Endothelial cell of umbilical vein (primary cell): Measurements from ENCODE around the gene KITLG. TPM values are rescaled to one million over a fixed set of nuclear protein-coding genes. Genes with fewer than 3 reads are reported as not detected.

Source experiments
- BruUV-seq: library from RNA; stranded (reverse); fragments of 400-500 nt; replicated peaks from 2 replicates; lab custom pipeline; 2021; lab: Mats Ljungman, UMichigan
- CTCF ChIA-PET: fragments of 300-600, 350-600 bp; sonication (Branson Sonifier 250); formaldehyde crosslinking; loops from one replicate; lab custom pipeline; 2021; ENCODE audit warnings: antibody characterized with exemption, inconsistent platforms; lab: Charles Lee
- POLR2A ChIA-PET: fragments of 300-600, 350-600 bp; sonication (Branson Sonifier 250); formaldehyde crosslinking; loops from one replicate; lab custom pipeline; 2021; ENCODE audit warnings: antibody characterized with exemption, inconsistent platforms; lab: Charles Lee
- DNase-seq: peaks from one replicate; pipeline ENCODE4 v3.0.0-alpha.2; 2011; ENCODE audit warnings: low read depth, low spot score
- FAIRE-seq: peaks from 2 replicates; lab custom pipeline; 2011; peaks lifted over from hg19 to GRCh38; lab: Jason Lieb, UNC
- H2AFZ ChIP-seq: 2 replicates; pipeline ENCODE4 v1.6.0; 2012; ENCODE audit warnings: low read depth, low read length, control low read depth, inconsistent platforms
- H3K27ac ChIP-seq: 2 replicates; pipeline ENCODE4 v1.5.1; 2011; ENCODE audit warnings: low read depth, mild to moderate bottlenecking, control low read depth, low read length, moderate library complexity; ENCODE audit not compliant: insufficient read depth
- H3K27me3 ChIP-seq, 2 experiments: 2 replicates each; pipeline versions ENCODE4 v1.6.0 to v1.6.1; 2011; ENCODE audit warnings: low read length in 2 of 2, mixed read lengths in 1 of 2; ENCODE audit not compliant: control insufficient read depth in 2 of 2, insufficient read depth in 2 of 2
- H3K36me3 ChIP-seq, 2 experiments: 2 replicates in 1 of 2; 3 replicates in 1 of 2; pipeline ENCODE4 v1.5.1; 2011; ENCODE audit warnings: low read length in 2 of 2, mild to moderate bottlenecking in 1 of 2, moderate library complexity in 1 of 2; ENCODE audit not compliant: control insufficient read depth in 2 of 2, insufficient read depth in 2 of 2; ENCODE audit errors: extremely low read depth in 1 of 2
- H3K4me1 ChIP-seq: 3 replicates; pipeline ENCODE4 v1.5.1; 2011; ENCODE audit warnings: mild to moderate bottlenecking, low read length; ENCODE audit not compliant: control insufficient read depth, insufficient read depth; ENCODE audit errors: extremely low read depth
- H3K4me2 ChIP-seq: 2 replicates; pipeline ENCODE4 v1.6.1; 2011; ENCODE audit warnings: low read length, control low read depth, mixed read lengths; ENCODE audit not compliant: insufficient read depth
- H3K4me3 ChIP-seq, 3 experiments: fragments of 200-600 bp in 1 of 3; sonication (generic), shearing (Covaris generic) in 1 of 3; replicated peaks in 1 of 3; 2 replicates each; pipeline ENCODE4 v1.5.1; 2011 to 2016; ENCODE audit warnings: control low read depth in 3 of 3, low read length in 3 of 3, mild to moderate bottlenecking in 2 of 3, inconsistent platforms in 1 of 3, low read depth in 1 of 3, moderate library complexity in 1 of 3; ENCODE audit not compliant: insufficient read depth in 1 of 3
- H3K79me2 ChIP-seq: 2 replicates; pipeline ENCODE4 v1.6.0; 2012; ENCODE audit warnings: low read length, inconsistent platforms; ENCODE audit not compliant: control insufficient read depth, insufficient read depth
- H3K9ac ChIP-seq: replicated peaks from 2 replicates; pipeline ENCODE3; 2011; ENCODE audit warnings: low read length, control low read depth; ENCODE audit not compliant: insufficient read depth; ENCODE audit errors: extremely low read depth
- H3K9me1 ChIP-seq: replicated peaks from 3 replicates; pipeline ENCODE4 v1.6.0; 2011; ENCODE audit warnings: mild to moderate bottlenecking, low read length; ENCODE audit not compliant: control insufficient read depth, insufficient read depth; ENCODE audit errors: extremely low read depth
- H3K9me3 ChIP-seq: replicated peaks from 2 replicates; pipeline ENCODE4 v1.5.1; 2012; ENCODE audit warnings: low read length, inconsistent platforms; ENCODE audit not compliant: control insufficient read depth, insufficient read depth
- H4K20me1 ChIP-seq: replicated peaks from 2 replicates; pipeline ENCODE3; 2011; ENCODE audit warnings: mild to moderate bottlenecking, low read length; ENCODE audit not compliant: control insufficient read depth, insufficient read depth; ENCODE audit errors: extremely low read depth
- CTCF ChIP-seq, 2 donors: IDR thresholded peaks; 1 replicate in 1 of 2; 2 replicates in 1 of 2; pipeline ENCODE4 v1.5.1; 2011; ENCODE audit warnings: low read length in 2 of 2, mild to moderate bottlenecking in 2 of 2, moderate library complexity in 2 of 2, control low read depth in 1 of 2, inconsistent platforms in 1 of 2, low read depth in 1 of 2; ENCODE audit not compliant: insufficient read depth in 1 of 2; ENCODE audit errors: extremely low read depth in 1 of 2
- EZH2 ChIP-seq: IDR thresholded peaks from 2 replicates; pipeline ENCODE4 v1.6.1; 2012; ENCODE audit warnings: borderline replicate concordance, low read depth, mild to moderate bottlenecking, moderate library complexity, low read length, inconsistent platforms; ENCODE audit not compliant: severe bottlenecking
- GATA2 ChIP-seq: IDR thresholded peaks from 2 replicates; pipeline ENCODE4 v1.7.0; 2011; ENCODE audit warnings: low read depth, mild to moderate bottlenecking, moderate library complexity, mixed read lengths, low read length; ENCODE audit not compliant: insufficient read length, insufficient read depth
- JUN ChIP-seq: IDR thresholded peaks from 2 replicates; pipeline ENCODE4 v1.6.1; 2011; ENCODE audit warnings: borderline replicate concordance, low read depth; ENCODE audit not compliant: insufficient read length, insufficient read depth
- MYC ChIP-seq: IDR thresholded peaks from one replicate; pipeline ENCODE4 v1.6.1; 2011; ENCODE audit warnings: mild to moderate bottlenecking, low read depth, low read length
- POLR2A ChIP-seq: IDR thresholded peaks from 2 replicates; pipeline ENCODE4 v1.6.1; 2012; ENCODE audit warnings: low read depth, mild to moderate bottlenecking, control low read depth, low read length
- POLR2AphosphoS5 ChIP-seq: IDR thresholded peaks from 2 replicates; pipeline ENCODE4 v1.6.1; 2012; ENCODE audit warnings: low read depth, mild to moderate bottlenecking, control low read depth, low read length, moderate library complexity; ENCODE audit not compliant: insufficient read depth
- dilution Hi-C: fragments of 300-500 bp; cut with MboI; formaldehyde crosslinking; loops from one replicate; pipeline ENCODE4 v1.15.0; 2019; ENCODE audit warnings: low sequenced_read_pairs; ENCODE audit not compliant: extremely low pct_ligation_motif_present
- intact Hi-C: fragments of 100-400 bp; cut with micrococcal nuclease; formaldehyde crosslinking; loops from one replicate; pipeline ENCODE4 v1.10.0; 2022
- polyA plus RNA-seq, 4 experiments: library from polyadenylated mRNA; depleted of rRNA in 3 of 4; stranded (reverse) in 3 of 4; unstranded in 1 of 4; fragments of >200 nt; gene quantifications; 2 replicates each; pipeline versions ENCODE4 v1.2.1 to v1.2.3, GENCODE V29; 2011 to 2012; ENCODE audit warnings: missing spikeins in 1 of 4
- total RNA-seq: library from RNA; stranded (reverse); gene quantifications from 2 replicates; pipeline ENCODE4 v1.2.3, GENCODE V29; 2021

Gene KITLG
- total and polyA plus RNA-seq, 2 donors (not counting 3 experiments of a cell fraction or from before 2014, with no cell fraction given): 3.8 to 32.5 TPM

GRCh38 chr12:88445705-88446394 lies 134.4 kb downstream of the KITLG start:
- Histone ChIP-seq H3K36me3 (no peaks in the 10 kb centered on the region), H4K20me1 (no peaks in the 10 kb centered on the region), H3K27ac (no peak overlapping the region), H3K9me3 (no peaks in the 10 kb centered on the region), H3K79me2 (no peaks in the 10 kb centered on the region), H3K9ac (no peak overlapping the region), H3K4me1 (no peaks in the 10 kb centered on the region), H3K4me2 (no peak overlapping the region), H3K4me3 (no peak overlapping the region), H2AFZ (no peak overlapping the region), H3K9me1 (no peaks in the 10 kb centered on the region), H3K27me3 (no peaks in the 10 kb centered on the region)
- BruUV-seq: no TSS peak
- no peak for DNase-seq
- POLR2A ChIA-PET: no interaction called here
- no peak for FAIRE-seq
- intact Hi-C loops: no loop called here
- no peak for TF ChIP-seq POLR2A
- no peak for TF ChIP-seq GATA2
- no peak for TF ChIP-seq CTCF (IDR thresholded peaks at IDR 0.05; ENCODE audit: extremely low read depth in 1 of 2, insufficient read depth in 1 of 2, low read depth in 1 of 2, low read length in 2 of 2)
- TF ChIP-seq JUN: no peak
- TF ChIP-seq EZH2: no peak
- no peak for TF ChIP-seq POLR2AphosphoS5
- TF ChIP-seq MYC: no peak
- dilution Hi-C loops: no loop called here
- CTCF ChIA-PET: no interaction called here
